Gastrocnemius medialis (tissue), 4 donors: Measurements from ENCODE around the gene EN1.

Experiments
- POLR2A ChIP-seq, 2 donors: fragments of 450-650 bp; IDR thresholded peaks; one replicate each; pipeline ENCODE4 v1.6.1; 2017; ENCODE audit warnings: antibody characterized with exemption in 2 of 2, mild to moderate bottlenecking in 2 of 2, moderate library complexity in 2 of 2
- TF ChIP-seq, protein P1 (sequence below), 5 experiments: fragments of 450-650 bp in 3 of 5; fragments of 200-600 bp in 2 of 5; sonication (generic) in 2 of 5; IDR thresholded peaks in 4 of 5; conservative IDR thresholded peaks in 1 of 5; 1 replicate in 4 of 5; 2 replicates in 1 of 5; pipeline ENCODE4 v1.5.1; 2016 to 2019; ENCODE audit warnings: antibody characterized with exemption in 5 of 5, mild to moderate bottlenecking in 3 of 5, moderate library complexity in 3 of 5

DNA sequence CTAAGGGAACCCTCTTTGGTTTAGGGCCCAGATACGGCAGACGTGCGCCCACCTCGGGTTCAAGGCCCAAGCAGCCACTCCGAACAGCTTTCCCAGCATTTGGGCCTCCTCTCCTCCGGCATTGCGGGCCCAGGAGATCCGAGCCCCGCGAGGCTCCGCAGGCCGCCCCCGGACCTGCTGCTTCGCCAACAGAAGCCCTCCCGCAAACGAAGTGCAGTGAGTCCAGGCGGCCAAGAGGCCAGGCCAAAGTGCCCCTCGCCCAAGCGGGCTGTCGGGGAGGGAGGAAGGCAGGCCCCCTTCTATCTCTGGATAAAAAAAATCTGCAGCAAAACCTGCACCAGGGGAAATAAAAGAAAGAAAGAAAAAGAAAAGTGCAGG lies 6.0 kb downstream of the EN1 start:
- TF ChIP-seq, protein P1, sequence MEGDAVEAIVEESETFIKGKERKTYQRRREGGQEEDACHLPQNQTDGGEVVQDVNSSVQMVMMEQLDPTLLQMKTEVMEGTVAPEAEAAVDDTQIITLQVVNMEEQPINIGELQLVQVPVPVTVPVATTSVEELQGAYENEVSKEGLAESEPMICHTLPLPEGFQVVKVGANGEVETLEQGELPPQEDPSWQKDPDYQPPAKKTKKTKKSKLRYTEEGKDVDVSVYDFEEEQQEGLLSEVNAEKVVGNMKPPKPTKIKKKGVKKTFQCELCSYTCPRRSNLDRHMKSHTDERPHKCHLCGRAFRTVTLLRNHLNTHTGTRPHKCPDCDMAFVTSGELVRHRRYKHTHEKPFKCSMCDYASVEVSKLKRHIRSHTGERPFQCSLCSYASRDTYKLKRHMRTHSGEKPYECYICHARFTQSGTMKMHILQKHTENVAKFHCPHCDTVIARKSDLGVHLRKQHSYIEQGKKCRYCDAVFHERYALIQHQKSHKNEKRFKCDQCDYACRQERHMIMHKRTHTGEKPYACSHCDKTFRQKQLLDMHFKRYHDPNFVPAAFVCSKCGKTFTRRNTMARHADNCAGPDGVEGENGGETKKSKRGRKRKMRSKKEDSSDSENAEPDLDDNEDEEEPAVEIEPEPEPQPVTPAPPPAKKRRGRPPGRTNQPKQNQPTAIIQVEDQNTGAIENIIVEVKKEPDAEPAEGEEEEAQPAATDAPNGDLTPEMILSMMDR (IDR thresholded peaks at IDR 0.05 in 4 of 5, conservative IDR thresholded peaks at IDR 0.05 in 1 of 5): no peak
- TF ChIP-seq POLR2A (IDR thresholded peaks at IDR 0.05): no peak
